ENCODE measurements around the gene HTR4. TPM values are rescaled to one million over a fixed set of nuclear protein-coding genes. Genes with fewer than 3 reads are reported as not detected.
A peak's percentile ranks its signal among the peaks of the same experiment; 100 is the strongest.

Gene HTR4
- total RNA-seq, 1 donor from 2014 or later = not detected

DNA sequence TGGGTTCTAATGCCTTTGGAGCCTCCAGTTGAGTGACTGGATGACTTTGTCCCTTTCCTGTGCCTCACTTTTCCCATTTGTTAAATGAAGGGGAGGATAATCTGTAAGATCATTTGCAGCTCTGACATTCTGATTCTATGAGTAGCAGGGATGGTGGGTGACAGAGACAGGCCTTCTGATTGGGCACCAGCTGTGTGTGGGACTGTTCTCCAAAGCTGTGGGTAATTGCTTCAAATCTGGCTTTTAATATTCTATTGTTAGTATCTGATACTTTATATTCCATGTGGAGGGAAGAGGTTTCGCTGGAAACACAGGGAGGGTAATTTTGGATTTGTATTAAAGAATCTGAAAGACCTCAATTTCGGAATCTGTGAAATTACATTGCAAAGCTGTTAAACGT, 167.9 kb downstream of the HTR4 start:
- no peaks in the 10 kb centered on the region for H3K9me3 ChIP-seq
- TF ChIP-seq, protein P1, sequence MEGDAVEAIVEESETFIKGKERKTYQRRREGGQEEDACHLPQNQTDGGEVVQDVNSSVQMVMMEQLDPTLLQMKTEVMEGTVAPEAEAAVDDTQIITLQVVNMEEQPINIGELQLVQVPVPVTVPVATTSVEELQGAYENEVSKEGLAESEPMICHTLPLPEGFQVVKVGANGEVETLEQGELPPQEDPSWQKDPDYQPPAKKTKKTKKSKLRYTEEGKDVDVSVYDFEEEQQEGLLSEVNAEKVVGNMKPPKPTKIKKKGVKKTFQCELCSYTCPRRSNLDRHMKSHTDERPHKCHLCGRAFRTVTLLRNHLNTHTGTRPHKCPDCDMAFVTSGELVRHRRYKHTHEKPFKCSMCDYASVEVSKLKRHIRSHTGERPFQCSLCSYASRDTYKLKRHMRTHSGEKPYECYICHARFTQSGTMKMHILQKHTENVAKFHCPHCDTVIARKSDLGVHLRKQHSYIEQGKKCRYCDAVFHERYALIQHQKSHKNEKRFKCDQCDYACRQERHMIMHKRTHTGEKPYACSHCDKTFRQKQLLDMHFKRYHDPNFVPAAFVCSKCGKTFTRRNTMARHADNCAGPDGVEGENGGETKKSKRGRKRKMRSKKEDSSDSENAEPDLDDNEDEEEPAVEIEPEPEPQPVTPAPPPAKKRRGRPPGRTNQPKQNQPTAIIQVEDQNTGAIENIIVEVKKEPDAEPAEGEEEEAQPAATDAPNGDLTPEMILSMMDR (IDR thresholded peaks at IDR 0.05) = no peak
- intact Hi-C loops (cut with DNase I) = loop anchor here (5.0 kb wide), 1 partner anchor 39 kb away; no protein-coding TSS in a partner anchor

DNA sequence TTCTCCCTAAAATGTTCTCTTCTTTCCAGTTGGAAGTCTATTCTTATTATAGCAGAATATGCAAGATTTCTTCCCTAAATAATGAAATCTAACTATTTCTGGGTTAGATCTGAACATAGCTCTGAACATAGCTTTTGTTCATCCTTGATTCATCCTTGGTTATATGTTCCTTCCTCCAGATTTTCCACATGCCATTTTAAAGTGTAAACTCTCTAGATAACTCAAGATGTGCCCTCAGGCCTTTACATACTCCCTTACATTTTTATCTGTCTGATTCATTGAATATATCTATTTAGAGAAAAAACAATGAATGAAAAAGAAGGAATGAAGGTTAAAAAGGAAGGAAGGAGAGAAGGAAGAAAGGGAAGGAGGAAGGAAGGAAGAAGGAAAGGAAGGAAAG, 169.7 kb downstream of the HTR4 start:
- Histone ChIP-seq H3K27ac (no peak overlapping the region), H3K27me3 (ENCODE audit: low read depth) (peaks cover 6% of the 10 kb centered on the region), H3K9me3 (no peaks in the 10 kb centered on the region), H3K4me3 (no peak overlapping the region), H3K4me1 (peaks cover 10% of the 10 kb centered on the region), H3K36me3 (no peaks in the 10 kb centered on the region)
- TF ChIP-seq, protein P1 (IDR thresholded peaks at IDR 0.05) = no peak
- intact Hi-C loops (cut with DNase I) = loop anchor here (5.0 kb wide), 1 partner anchor 37 kb away; no protein-coding TSS in a partner anchor
- ATAC-seq (no peak), DNase-seq (no peak)

More for the DNA sequence above, 167.9 kb downstream of the HTR4 start:
- no peak overlapping the region for H3K4me3 ChIP-seq
- H3K27me3 ChIP-seq (ENCODE audit: low read depth) = peaks cover 6% of the 10 kb centered on the region
- ATAC-seq = no peak
- DNase-seq = no peak
- H3K4me1 ChIP-seq = peaks cover 10% of the 10 kb centered on the region
- H3K36me3 ChIP-seq = no peaks in the 10 kb centered on the region
- H3K27ac ChIP-seq = no peak overlapping the region

DNA sequence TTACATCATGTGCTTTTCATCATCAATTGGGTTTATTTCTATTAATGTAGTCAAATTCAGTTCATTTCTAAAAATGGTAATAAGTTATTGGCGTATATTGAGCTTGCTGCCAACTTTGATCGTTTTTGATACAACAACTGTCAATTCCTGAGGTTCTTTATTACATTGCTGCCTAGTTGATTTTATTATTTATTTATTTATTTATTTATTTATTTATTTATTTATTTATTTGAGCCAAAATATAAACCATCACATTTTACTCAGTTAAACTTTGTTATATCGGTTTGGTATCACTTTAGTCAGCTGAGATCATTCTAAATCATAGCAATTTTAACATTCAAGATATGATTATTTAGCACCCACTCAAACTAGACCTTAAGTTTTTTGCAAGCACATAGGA, 170.6 kb downstream of the HTR4 start:
- Histone ChIP-seq H3K36me3 (no peaks in the 10 kb centered on the region), H3K4me1 (peaks cover 10% of the 10 kb centered on the region), H3K9me3 (no peaks in the 10 kb centered on the region), H3K27ac (no peak overlapping the region), H3K27me3 (ENCODE audit: low read depth) (peaks cover 6% of the 10 kb centered on the region), H3K4me3 (no peak overlapping the region)
- DNase-seq (no peak), ATAC-seq (no peak)
- intact Hi-C loops (cut with DNase I) = no loop called here
- TF ChIP-seq, protein P1 (IDR thresholded peaks at IDR 0.05) = no peak

DNA sequence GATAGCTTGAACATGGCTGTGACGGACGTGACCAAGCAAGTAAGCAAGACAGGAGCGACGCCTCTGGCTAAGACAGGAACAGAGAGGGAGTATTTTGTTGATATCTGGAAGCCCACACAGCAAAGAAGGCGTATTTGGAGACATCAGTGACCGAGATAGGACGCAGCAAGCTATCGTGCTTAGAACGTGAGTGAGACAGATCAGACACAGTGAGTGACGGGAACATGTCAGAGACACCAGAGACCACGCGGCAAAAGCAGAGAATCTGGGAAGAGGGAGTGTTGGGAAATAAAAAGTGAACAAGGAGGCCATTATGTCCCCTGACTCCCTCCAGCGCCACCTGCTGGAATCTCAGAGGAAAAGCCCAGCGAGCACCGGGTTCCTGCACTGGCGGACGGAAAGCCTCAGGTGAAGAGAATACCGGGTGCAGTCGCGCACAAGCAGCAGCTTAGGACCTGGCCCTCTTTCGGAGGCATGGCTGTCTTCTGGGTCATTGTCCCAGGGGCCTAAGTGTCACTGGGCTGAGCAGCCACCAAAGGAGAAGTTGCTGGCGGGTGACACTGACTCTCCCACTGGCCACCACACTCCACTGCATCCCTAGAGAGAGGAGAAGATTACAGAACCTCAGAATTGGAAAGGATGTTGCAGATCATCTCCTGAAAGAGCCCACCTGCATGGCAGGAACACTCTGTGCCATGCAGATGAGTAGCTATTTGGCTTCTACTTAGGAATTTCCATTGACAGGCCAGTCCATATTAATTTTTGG, 171.4 kb downstream of the HTR4 start:
- intact Hi-C loops (cut with DNase I) = no loop called here
- Histone ChIP-seq H3K4me1 (peaks cover 10% of the 10 kb centered on the region), H3K9me3 (no peaks in the 10 kb centered on the region), H3K4me3 (no peak overlapping the region), H3K27me3 (ENCODE audit: low read depth) (peaks cover 6% of the 10 kb centered on the region), H3K36me3 (no peaks in the 10 kb centered on the region), H3K27ac (no peak overlapping the region)
- TF ChIP-seq, protein P1 (IDR thresholded peaks at IDR 0.05) = peak; percentile 82
- ATAC-seq = peak; percentile 71 to 74
- DNase-seq = peak; percentile 70

DNA sequence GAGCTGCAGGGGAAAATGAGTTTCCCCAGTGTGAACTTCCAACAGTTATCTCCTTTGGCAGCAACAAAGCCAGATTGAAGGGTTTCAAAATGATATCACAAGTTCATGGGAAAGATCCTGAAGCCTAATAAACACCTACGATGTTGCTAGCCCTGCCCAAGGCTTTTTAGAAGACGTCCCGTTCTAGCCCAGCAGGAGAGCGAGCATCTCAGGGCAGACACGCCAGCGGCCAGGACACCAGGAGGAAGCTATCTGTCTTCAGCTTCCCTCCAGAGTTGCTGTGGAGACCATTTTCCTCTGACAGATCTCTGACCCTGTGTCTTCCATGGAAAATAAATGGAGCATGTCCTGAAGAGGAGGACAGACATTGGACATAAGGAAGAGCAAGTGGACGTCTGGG, 172.1 kb downstream of the HTR4 start:
- TF ChIP-seq, protein P1 (IDR thresholded peaks at IDR 0.05) = no peak
- Histone ChIP-seq H3K36me3 (no peaks in the 10 kb centered on the region), H3K4me1 (peaks cover 10% of the 10 kb centered on the region), H3K4me3 (no peak overlapping the region), H3K27me3 (ENCODE audit: low read depth) (peaks cover 6% of the 10 kb centered on the region), H3K9me3 (no peaks in the 10 kb centered on the region), H3K27ac (no peak overlapping the region)
- DNase-seq (no peak), ATAC-seq (peak; percentile 41 to 61)
- intact Hi-C loops (cut with DNase I) = no loop called here
